Renal cortical epithelial cell (primary cell): Measurements from ENCODE around the gene RCVRN. TPM values are rescaled to one million over a fixed set of nuclear protein-coding genes. Genes with fewer than 3 reads are reported as not detected.
A peak's percentile ranks its signal among the peaks of the same experiment; 100 is the strongest.
"Not testable (repeated sequence)": the region's sequence is repeated elsewhere in the genome, so short reads cannot be mapped to it uniquely, and the experiment has no call there.

Experiments used
- DNase-seq: peaks from one replicate; pipeline ENCODE4 v3.0.0-alpha.2; 2011; ENCODE audit warnings: low read depth
- total RNA-seq: library from RNA; depleted of rRNA; stranded (reverse); fragments of >200 nt; gene quantifications from 2 replicates; pipeline ENCODE4 v1.2.3, GENCODE V29; 2014

The RCVRN gene
- total RNA-seq, 1 donor from 2014 or later = not detected

DNA sequence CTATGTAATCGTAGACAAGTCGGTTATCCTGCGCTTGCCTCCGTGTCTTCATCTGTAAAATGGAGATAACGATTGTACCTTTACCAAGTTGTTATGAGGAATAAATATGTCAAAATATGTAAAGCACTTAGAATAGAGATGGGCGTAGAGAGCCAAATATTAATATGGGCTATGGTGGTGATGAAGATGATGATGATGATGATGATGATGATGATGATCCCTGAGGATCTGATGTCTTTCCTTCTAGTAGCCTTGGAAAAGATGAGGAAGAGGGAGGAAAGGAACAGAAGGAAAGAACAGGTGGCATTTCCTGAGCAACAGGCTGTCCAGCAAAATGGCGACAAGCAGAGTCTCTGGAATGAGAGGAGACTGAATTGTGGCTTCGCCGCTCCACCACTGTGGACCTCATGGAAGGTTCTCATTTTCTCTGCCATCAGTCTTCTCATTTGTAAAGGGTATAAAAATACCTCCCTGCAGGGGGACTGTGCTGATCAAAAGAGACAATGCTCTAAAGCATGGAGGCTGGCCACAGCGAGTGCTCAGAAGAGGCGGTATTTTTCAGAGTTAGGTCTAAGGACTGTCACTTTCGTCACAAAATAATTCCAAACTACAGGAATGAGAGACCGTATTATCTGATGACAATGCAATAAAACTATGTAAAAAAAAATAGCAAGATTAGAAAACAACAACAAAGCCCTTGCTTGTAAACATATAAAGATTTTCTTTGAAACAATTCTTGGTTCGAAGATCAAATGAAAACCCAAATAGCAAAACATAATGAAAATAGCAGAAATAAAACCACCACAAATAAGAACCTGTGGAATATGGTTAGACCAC lies 17.2 kb upstream of the RCVRN start:
- no peak for DNase-seq

DNA sequence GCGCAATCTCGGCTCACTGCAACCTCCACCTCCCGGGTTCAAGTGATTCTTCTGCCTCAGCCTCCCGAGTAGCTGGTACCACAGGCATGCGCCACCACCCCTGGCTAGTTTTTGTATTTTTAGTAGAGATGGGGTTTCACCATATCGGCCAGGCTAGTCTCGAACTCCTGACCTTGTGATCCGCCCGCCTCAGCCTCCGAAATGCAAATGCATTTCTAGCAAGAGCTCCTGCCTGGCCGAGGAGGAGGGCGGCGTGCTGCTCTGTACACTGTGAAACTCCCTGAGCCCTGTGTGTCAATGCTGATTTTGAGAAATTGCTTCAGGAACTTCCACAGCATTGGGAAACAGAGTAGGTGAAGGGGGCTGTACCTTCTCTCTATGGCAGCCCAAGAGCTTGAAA lies 16.1 kb upstream of the RCVRN start:
- DNase-seq = not testable (repeated sequence)

DNA sequence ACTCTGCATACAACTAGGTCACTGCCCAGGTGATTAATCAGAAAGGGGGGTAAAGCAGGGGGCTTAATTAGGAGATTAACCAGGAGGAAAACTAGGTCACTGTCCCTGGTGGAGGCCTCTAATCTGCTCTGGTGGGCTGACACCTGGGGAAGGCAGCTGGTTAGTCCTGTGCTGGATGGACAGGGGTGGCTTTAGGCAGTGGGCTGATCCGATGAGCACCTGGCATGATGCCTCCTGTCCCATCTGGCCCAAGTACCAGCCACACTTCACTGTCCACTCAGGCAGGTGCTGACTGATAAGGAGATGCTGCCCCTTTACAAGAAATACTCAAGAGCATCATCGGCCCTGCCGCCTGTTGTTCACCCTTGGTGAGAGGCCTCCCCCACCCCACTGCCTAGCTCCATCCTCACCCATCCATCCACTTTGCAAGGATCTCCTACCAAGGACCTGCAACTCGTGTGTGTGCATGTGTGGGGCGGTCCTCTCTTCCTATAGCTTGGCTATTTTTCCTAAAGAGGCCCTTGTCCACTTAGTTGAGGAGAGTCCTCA lies 13.8 kb upstream of the RCVRN start:
- no peak for DNase-seq

DNA sequence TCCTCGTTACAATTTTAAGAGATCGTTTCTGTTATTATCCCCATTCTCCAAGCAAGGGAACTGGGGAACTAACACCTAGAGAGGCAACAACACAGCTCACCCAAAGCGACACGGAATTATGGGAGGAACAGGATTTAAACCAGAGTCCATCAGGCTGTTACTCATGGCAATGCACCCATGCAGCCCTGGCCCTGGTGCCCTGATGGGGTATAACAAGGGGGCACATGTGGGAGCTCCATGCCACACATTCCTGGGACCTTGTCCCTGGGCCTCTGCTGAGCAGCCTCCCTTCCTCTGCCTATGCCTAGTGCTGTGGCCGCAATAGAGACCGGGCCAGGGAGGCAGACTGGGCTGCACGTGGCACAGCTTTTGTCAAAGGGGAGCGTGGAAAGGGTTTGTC lies 13.3 kb upstream of the RCVRN start:
- no peak for DNase-seq

DNA sequence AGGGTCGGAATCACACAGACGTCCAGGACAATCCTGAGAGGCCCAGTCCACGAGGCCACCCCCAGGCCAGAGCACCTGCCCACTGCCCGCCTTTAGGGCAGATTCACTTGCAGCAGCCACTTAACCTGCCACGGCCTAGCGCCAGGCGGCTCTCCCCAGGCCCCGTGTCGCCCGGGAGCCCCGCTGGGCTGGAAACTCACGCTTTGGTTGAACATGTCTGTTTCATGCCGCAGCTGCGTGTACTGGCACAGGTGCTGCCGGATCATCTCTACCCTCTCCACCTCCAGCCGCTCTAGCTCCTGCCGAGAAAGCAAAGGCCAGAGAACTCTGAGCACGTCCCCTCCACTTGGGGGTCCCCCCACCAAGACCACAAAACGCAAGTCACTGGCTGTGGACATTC lies 12.7 kb upstream of the RCVRN start:
- no peak for DNase-seq

DNA sequence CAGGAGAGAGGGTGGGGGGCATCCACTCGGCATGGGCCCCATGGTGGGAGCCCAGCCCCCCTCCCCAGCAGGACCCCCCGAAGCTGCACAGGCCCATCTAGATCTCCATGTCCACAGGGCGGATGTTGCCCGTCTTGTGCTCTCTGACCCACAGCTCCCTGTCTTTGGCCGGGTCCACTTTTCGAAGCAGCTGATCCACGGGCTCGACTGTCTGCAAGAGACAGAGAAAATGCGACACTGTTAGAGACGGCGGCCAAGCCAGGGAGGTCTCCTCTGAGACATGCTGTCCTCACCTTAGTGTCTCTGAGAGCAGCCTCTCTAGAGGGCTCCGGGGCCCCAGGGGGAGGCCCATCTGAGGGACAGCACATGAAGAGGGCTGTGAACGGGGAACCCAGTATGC lies 12.1 kb upstream of the RCVRN start:
- DNase-seq = no peak

DNA sequence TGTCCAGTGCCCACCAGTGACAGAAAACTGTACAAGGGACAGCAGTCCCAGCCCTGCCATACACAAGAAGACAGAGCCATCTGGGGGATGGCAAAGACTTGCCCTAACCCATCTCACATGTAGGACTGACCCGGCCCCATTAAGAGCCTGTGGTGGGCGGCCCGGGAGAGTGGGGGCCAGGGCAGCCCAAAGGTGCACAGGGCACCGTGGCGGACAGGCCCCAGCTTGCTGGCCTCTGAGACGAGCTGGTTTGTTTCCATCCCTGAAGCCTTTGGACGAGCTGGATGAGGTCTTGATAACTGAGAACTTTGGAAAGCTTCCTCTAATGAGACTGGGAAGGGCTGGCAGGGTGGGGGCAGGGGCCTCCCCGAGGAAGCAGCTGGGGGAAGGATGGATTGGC lies 11.0 kb upstream of the RCVRN start:
- DNase-seq = no peak

DNA sequence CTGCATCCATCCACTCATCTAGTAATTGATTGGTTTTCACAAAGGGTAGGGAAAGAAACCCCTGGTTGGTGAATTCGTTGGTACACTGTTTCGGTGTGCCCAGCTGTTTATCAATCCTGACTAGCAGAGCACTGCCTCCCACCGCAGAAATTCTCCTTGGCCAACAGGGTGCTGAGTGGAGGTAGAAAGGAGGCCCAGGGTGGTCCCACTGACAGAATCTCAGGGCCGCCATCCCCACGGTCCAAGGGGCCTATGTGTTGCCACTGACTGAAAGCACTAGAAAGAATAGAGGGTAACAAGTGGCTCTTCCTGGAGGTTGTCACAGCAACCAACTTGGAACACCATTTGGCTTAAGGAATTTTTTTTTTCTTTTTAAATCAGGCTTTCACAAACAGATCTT lies 8.4 kb upstream of the RCVRN start:
- no peak for DNase-seq

DNA sequence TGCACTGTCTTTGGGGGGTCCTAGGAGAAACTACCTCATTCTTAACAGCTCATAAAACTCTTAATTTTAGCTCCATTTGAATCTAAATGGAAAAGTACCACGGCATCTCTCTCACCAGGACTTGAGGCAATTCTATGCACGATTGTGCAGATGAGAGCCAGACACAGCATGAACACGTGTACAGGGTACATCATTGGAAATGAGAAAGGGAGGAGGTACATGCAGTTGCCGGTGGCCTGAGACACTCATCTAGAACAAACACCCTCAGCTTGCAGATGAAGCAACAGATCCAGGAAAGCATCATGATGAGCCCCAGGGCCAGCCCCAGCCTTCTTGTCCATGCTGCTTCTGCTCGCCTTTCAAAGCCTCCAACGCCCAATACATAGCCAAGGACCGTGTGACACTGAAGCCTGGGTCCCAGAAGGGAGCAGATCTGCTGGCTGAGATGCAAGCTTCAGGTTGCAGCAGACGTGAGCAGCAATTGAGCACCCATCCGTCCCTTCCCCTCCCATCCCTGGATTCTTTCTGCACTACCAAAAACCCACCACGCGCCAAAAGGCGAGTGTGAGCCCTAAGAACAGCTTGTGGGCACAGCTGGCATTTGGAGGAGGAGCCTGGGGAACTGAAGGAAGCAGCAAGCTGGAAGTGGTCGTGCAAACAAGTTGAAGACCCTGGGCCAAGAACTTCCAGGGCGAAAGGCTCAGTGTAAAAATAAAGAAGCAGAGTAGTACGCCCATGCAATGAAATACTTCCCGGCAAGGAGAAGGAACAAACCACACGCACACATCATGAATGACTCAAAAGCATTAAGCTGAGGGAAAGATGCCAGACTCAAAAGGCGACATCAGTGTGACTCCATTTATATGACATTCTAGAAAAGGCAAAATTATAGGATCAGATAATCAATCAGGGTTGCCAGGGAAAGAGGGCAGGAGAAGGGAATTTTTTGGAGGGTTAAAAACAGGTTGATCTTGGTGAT lies 7.3 kb upstream of the RCVRN start:
- DNase-seq = no peak

DNA sequence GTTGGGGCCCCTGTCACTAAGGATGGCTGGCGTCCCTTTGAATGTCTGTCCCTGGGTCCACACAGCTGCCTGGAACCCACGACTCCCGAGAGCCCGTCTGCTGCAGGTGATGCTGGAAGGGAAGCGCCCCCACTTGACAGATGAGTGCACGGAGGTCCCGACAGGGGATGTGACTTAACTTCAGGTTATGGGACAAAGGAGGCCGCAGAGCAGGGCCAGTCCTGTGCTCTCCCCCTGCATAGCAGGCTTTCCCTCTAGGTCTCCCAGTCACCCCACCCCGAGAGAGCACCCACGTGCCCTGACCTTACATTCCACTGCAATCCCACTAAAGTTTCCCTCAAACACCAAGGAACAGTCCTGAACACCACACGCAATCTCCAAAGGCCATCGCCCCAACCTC lies 6.0 kb upstream of the RCVRN start:
- no peak for DNase-seq

DNA sequence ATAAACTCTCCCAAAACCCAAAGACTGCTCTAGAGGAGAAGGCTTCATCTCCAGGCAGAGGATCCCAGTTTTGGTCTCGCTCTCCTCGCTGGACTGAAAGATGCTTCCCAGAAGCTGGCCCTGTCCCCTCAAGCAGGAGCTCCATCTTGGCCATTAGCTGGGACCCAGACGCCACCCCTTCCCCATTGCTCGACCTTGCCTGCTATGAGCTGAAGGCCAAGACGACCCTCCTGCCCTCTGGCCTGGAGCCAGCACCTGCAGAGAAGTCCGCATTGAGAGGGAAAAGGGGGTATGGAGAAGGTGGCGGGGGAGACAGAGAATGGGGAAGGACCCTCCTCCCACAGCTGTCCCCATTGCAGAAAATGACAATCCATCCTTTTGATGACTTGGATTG lies 3.6 kb upstream of the RCVRN start:
- no peak for DNase-seq

DNA sequence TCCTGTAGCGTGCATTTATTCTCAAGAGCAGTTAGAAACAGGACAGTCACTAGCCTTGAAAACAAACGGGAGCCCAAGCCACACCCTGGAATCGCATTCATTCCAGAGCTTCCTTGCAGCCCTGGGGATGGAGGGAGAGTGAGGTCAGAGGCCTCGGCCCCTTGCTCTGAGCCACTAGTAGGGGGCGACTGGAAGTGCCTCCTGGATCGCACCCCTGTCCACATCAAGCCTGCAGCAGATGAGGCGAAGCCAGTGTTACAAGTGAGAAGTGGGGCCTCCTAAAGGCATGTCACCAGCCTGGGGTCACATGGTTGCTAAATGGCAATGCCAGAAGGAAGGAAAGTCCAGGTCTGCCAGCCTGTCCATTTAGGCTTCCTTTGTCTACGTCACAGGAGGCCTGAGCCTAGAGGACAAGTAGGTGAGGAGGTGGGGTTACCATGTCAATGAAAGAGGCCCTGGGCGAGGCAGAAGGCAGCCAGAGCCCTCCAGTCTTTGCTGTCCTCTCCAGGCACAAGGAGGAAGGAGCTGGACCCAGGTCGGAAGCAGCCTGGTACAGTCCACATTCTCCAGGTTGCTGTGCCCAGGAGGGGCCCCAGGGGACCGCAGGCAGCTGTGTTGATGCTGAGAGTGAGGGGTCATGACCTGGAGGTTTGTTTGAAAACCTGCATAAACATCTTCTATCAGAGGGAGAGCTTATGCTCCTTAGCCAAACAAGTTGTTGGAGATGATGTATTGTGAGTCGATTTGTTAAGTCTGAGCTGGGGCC lies 3.0 kb upstream of the RCVRN start:
- DNase-seq = no peak

DNA sequence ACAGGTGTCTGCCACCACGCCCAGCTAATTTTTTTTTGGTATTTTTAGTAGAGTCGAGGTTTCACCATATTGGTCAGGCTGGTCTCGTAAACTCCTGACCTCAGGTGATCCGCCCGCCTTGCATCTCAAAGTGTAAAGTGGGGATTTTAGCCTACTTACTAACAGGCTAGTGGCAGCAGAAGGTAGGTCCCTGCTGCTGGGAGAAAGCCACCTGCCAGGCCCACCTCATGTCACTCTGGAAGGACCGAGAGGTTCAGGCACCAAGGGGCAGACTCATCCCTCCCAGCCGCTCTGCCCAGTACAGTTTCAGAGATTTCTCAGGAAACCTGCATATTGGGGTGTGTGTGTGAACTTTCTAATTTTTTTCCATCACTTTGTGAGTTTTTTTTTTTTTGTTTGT lies 2.1 kb upstream of the RCVRN start:
- no peak for DNase-seq

DNA sequence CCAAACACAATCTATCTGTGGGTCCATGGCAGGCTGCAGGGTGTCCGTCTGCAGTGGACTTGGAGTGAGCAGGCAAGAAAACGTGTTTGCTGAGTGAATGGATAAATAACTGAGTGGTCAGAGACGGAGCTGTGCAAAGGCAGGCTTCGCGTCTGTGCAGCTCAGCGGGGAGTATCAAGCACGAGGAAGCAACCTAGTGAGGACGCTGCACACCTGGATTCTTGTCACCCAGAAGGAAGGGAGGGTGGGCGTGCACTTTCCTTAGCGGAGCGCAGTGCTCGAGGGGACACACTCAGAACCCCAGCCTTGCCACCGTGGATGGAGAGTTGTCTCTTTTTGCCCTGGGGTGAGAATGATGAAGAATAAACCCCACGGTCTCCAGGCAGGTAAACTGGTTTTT lies 1.5 kb upstream of the RCVRN start:
- no peak for DNase-seq

DNA sequence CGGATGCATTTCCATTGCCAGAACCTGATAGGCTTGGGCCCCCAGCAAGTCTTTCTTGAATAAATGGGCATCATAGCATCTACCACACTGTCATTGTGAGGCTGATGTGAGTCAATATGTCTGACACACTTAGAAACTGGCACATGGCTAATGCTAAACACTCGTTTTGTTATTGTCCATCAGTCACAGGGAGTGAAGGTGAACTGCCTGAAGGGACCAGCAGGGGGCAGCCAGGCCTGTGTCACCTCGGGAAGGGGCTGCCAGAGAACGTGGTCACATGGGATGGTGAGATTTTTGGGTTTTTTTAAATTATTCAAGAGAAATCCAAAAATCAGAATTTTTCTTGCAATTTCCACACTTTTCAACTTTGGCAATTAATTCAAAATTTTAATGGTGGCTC lies 831 bp upstream of the RCVRN start:
- no peak for DNase-seq

DNA sequence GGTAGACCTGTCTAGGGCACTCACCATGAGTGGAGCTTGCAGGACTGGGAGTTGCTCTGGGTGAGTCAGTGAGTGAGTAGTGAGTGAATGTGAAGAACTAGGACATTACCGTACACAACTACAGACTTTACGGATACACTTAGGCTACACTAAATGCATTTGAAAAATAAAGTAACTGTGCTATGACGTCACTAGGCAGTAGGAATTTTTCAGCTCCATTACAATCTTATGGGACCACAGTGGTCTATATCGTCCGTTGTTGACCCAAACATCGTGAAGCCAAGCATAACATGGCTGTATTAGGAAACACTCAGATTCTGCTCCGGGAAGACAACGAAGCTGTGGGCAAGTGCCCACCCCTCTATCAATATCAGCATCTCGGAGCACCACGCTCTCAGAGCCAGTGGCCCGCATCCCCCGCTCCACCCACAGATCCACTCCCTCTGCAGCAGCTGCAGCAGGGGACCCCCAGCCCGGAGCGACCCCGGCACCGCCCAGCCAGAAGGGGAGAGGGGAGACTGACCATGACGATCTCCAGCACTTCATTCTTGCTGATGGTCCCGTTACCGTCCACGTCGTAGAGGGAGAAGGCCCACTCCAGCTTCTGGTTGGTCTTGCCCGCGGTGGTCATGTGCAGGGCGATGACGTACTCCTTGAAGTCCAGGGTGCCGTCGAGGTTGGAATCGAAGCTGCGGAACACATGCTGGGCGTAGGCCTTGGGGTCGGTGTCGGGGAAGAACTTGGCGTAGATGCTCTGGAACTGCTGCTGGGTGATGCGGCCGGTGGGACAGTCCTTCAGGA lies 594 bp downstream of the RCVRN start:
- no peak for DNase-seq

DNA sequence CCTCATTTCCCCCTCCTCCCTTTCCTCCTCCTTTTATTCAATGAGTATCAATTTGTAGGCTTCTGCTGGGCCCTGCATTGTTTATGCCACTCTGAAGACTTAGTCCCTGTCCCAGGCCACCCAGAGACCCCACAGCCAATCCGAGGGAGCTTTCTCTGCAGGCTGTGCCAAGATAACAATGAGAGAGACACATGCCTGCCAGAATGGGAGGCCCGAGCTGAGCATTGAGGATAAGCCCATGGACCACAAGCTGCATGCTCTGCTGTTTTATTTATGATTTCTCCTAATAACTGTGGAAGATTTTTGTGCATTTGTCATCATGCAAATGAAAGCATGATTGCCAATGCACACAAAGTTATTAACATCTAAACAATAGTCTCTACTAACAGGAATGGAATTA lies 3.0 kb downstream of the RCVRN start:
- no peak for DNase-seq

DNA sequence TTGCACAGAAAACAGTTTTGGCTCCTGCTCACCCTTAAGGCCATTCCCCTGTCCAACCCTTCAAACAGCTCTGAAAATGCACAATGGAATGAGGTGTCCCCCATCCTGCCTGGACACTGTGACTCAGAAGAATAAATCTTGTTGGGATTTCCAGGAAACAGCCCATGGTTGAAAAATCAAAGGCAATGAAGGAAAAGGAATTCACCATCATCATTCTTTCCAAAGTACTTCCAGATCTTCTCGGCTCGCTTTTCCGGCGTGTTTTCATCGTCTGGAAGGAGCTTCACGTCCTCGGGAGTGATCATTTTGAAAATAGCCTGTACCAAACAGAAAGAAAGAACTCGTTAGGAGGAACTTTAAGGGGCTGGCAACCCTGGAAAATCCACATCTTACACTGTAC lies 4.3 kb downstream of the RCVRN start:
- peak; percentile 72 for DNase-seq

DNA sequence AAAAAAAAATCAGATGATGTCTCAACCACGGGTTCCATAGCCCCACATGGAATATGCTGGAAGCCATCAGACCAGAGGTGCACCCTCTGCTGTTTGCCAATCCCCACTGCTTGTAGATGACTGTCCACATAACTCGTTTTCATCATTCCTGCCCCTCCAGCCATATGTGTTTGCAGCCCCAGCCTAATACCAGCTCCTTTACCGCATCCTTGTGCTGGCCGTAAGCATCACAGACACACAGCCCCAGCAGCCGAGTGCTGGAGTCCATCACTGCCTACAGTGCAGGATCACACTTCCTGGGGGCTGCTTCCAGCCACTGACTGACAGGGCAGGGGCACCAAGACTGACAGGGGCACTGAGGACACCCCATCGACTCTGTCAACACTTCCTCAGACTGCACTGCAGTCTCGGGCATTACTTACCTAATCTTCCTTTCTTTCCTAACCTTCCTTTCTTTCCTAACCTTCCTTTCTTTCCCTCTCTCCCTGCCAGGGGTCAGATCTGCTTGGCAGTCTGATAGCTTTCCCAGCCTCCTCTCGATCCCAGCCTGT lies 5.0 kb downstream of the RCVRN start:
- no peak for DNase-seq

DNA sequence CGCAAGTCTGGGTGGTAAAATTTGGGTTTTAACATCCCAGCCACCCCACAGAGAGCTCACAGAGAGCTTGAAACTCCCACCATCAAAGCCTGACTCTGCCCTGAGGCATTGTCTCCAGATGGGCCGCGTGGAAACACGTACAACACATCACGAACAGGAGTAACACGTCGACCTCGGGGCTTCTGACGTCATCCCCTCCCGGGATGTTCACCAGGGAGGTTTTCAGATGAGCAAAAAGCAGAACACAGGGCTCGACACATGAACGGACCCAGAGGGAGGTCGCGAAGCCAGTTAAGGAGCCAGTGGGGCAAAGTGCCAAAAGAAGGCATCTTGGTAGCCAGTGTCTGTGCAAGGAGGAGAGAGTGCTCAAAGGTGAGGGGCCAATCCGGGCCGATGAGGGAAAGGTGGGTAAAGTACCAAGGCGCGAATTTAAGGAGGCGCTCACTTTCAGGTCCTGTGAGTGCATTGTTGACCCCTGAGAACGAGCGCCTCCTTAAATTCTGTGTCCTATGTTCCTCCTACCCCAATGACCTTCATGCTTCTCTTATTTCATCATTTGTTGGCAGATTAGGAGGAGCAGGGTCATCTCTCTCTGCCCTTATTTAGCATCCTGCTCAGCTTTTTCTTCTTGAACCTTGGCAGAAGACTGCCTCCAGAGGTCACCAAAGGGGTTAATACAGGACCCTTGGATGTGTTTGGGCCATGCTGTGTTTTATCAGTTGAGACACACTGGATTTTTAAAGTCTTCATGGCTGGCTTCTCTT lies 5.6 kb downstream of the RCVRN start:
- DNase-seq = no peak
